Stimulated activated naive CD4-positive, alpha-beta T cell treated with Interleukin-2 at 50 U/mL for 16 hours (primary cell): ENCODE results near the gene NFXL1.

Source experiments
- DNase-seq: peaks from one replicate; lab custom pipeline; 2025; lab: John Stamatoyannopoulos, UW

Gene NFXL1

DNA sequence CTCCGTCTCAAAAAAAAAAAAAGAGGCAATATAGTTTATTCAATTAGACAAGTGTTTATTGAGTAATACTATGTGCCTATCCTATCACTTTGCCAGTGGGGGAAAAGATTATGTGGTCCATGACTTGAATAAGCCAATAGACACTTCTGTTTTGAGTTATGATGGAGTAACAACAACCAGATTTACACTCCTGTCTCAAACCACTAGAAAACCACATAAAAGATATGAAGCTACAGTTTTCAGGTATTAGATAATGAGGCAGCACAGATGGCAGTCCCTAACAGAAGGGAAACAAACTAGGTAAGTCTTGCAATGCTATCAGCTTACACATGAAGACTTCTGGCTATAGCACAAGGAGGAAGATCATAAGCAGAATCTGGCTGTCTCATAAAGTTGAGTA lies 22.5 kb downstream of the NFXL1 start:
- DNase-seq: no peak

DNA sequence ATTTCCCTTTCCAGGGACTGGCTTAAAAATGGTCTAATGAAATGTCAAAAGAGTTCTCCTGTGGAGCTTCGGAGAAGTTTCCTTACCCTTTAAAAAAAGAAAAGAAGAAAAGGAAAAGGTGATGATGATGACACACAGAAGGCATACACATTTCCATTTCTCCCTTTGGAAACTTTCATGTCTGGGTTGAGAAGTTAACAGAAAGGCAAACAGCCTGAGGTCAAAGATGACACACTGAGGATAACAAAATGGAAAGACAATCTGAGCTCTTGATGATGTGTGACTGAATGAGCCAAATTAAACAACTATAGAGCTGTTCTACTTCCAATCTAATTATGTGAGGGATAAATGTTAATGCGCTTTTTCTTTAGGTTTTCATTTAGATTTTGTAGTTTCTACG lies 32.2 kb downstream of the NFXL1 start:
- no peak for DNase-seq

DNA sequence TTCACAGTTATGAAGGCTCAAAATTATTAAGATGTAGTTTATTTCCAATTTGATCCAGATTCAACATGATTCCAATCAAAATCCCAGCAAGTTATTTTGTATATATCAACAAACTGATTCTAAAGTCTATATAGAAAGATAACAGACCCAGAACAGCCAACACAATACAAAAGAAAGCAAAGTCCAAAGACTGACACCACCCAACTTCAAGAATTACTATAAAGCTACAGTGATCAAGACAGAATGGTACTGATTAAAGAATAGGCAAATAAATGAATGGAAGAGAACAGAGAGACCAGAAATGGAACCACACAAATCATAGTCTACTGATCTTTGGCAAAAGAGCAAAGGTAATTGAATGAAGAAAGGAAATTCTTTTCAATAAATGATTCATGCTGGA lies 34.9 kb downstream of the NFXL1 start:
- DNase-seq: no peak

DNA sequence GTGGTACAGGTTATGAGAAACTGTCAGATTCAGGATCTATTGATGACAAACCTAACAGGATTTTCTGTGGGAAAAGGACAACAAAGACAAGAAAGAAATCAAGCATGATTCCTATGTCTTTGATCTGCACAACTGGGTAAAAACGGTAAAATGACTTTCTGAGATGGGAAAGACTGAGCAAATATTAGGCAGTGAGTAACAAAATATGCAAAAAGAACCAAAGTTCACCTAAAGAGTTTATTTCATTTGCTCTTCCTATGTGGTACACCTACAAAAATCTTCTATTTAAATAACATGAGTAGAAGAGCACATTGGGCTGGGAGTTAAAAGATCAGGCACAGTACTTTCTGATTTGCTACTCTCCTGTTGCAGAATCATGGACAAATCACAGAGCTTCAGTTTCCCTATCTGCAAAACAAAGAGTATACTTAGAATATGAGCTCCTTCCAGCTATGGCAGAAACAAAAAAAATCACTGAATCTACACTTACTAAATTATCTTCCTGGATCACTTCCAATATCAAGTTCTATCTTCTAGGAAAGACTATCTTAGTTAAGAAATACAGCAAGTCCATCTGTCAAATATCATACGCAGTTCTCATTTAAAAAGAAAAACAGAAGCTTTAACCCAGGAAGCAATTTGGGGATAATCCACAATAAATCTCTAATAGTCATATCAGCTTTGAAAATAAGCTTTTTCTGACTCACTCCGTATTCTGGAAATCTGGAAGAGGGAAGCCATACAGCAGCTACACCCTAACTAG lies 37.4 kb downstream of the NFXL1 start:
- DNase-seq: no peak

DNA sequence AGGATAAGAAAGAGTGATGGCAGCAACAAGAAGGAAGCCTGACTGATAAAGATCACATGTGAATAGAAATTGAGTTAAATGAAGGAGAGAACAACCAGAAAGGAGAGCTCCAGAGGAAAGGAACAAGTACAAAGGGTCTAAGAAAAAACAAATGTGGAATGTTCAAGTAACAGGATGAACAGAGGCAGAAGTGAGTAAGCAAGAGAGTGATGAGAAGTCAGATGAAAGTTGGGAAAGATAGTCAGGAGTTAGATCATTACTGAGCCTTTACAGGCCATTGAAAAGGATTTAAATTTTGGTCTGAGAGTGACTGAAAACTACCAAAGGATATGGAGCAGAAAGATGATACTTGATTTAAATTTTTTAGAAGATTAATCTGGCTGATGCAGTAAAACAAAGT lies 38.1 kb downstream of the NFXL1 start:
- DNase-seq: no peak

DNA sequence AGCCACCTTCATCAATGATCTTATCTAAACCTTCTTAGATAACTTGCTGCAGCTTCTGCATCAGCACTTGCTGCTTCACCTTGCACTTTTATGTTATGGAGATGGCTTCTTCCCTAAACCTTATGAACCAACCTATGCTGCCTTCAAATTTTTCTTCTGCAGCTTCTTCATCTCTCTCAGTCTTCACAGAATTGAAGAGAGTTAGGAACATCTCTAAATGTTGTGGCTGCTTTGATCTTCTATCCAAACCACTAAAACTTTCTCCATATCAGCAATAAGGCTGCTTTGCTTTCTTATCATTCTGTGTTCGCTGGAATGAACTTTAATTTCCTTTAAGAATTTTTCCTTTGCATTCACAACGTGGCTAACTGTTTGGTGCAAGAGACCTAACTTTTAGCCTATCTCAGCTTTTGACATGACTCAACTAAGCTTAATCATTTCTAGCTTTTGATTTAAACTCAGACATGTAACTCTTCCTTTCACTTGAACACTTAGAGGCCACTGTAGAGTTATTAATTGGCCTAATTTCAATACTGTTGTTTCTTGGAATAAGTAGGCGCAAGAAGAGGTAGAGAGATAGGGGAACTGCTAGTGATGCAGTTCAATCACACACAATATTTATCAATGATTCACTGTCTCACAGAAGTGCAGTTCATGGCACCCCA lies 40.4 kb downstream of the NFXL1 start:
- no peak for DNase-seq

DNA sequence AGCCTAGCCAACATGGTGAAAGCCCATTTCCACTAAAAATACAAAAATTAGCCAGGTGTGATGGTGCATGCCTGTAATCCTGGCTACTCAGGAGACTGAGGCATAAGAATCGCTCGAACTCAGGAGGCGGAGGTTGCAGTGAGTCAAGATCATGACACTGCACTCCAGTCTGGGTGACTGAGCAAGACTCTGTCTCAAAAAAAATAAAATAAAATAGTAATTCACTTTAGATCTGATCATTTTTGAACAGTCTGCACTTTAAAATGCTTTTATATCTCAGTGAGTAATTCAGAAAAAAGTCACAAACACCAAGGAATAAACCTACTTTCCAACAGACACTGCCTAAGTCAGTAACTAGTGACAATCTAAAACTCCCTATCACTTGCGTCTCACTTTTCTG lies 50.9 kb downstream of the NFXL1 start:
- DNase-seq: no peak

DNA sequence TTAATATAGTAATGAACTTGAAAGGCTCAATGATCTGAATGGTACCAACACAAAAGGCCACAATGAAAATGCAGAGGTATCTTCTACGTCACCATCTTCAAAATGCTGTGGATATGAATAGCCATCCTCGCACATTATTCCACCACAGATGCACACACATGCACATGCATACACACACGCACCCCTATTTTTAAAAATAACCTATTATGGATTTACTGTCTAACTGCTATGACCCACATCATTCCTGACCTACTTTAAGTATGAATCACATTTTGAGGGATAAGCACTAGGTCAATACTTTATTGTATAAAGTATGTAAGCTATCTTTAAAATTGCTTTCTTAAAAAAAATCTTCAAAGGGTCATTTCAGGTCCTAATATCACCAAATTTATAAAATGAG lies 52.1 kb downstream of the NFXL1 start:
- DNase-seq: no peak

DNA sequence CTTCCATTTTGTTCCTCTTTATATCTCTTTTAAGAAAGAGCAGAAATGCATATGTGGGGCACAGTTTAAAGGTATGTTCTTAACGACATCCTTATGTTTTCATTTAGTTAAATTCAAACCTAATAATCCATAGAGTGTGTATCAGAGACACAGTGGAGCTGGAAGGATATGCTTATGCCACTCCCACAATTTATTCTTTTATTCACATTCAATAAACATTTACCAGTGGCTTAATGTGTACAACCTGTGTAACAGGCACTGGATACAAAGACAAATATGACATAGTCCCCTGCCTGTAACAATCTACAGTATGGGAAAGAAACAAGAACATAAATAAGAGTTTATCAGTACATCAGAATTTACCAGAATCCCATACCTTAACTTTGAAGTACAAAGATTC lies 54.1 kb downstream of the NFXL1 start:
- no peak for DNase-seq

DNA sequence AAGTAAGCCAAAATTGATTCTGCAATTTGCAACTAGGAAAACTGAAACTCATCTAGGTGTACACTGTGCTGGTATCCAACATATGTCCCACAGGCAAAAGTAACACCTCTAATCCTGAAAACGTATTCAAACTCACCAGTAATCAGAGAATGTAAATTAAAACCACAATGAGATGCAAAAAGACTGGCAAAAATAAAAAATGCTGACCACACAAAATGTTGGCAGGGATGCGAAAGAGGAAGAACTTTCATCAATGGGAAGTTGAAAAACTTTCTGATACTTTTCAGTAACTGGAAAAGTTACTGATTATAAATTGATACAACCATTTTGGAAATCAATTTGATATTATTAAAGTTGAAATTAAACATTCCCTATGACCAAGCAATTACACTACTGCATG lies 56.4 kb downstream of the NFXL1 start:
- DNase-seq: no peak

DNA sequence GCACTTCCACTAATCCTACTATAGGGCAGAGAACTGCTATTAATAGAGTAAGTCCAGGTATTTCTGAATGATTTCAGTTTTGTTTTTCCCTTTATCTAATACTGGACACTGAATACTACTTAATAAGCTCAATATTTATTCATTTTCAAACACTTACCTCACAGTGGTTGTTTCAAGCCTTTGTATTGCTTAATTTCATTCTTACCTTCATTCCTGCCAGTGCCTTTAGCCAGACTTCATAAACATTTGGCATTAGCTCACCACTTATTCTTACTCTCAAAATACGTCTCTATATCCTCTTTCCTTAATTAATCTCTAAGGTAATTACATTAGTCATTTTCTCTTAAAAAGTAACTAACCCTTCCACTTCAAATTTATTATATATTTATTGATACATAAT lies 57.7 kb downstream of the NFXL1 start:
- no peak for DNase-seq

DNA sequence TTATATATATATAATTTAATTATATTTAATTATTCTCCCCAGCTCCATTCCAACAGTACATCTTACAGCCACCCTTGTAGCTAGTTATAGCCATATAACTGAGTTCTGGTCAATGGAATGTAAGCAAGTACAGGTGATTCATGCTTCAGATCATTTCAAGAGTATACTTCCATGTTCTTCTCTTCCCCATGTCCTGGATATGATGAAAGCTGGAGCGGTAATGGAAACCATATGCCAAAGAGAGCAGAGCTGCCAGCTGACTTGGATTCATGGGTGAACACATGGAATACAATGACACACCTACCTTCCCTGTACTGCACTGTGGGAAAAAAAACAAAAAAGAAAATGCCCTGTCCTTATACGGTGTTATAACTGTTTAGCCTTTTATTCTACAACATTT lies 59.0 kb downstream of the NFXL1 start:
- no peak for DNase-seq

DNA sequence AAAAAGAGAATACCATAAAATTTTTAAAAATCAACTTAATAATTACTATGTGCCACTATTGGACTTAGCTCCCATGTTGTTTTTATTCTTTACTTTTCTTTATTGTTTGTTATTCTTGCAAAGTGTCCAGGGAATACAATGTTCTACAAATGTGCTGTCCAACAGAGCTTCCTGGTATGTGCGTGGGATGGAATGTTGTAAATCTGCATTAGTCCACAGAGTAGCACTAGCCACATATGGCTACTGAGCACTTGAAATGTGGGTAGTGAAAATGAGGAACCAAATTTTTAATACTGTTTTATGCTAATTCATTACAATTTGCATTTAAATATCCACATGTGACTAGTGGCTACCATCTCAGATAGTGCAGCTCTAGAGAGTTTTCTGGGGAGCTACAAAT lies 62.2 kb downstream of the NFXL1 start:
- DNase-seq: no peak

DNA sequence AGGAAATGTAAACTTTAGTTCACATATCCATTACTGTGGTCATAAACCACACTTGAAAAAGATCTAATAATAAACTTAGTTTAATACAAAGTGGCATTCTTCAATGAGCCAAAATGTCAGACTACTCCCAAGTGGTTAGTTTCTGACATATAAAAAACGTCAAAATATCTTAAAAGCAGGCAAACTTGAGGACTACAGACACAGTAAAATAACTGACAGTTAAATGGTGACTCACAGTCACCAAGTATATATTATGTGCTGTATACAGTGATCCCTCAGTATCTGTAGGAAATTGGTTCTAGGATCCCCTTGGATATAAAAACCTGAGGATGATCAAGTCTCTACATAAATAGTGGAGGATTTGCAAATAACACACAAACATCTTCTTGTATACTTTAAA lies 64.9 kb downstream of the NFXL1 start:
- no peak for DNase-seq

DNA sequence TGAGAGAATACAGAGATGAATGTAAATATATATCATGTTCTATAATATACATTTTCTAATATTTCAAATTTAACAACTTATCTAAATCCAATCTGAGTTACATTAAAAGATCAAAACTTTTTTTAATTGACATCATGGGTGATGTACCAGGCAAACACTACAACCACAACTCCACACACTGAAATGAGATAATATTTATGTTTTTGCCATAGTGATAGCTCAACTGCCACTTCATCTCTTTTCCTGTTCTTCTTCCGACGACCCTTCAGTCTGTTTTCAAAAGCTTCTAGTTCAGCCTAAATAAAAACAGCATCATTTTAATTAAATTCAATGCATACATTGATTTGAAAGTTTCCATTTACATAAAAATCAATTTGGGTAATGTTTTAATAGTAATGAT lies 66.3 kb downstream of the NFXL1 start:
- DNase-seq: no peak

DNA sequence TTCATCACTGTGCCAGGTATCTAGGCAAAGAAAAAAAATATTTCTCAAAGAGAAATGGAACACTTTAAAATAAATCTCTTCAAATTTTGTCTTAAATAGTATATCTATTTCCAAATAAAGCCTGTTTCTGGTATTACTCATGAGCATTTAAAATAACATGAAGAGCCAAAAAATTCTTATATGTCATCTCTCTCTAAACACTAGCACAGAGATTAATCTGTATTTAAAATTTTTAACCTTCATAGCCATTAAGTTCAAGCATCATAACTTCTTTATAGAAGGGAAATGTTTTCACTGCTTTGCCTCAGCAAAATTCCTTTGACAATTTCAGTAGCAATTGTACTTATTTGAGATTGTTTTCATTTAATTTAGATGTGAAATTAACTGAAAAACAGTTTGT lies 71.4 kb downstream of the NFXL1 start:
- DNase-seq: no peak

DNA sequence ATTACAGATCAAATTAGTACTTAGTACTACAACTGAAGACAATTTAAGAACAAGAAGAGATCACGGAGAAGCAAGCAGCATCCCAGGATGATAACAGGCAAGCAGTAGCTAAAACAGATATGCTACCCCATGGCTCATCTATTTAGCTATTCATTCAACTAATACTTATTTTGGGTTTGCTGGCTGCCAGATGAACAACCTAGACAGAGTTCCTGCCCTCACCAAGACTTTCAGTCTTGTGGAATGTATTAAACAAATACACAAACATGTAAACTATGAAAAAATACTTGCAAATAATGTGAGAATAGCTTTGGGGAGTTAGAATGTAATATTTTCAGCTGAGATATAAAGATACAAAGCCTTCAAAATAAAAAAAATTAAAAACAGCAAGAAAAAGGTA lies 74.1 kb downstream of the NFXL1 start:
- no peak for DNase-seq

DNA sequence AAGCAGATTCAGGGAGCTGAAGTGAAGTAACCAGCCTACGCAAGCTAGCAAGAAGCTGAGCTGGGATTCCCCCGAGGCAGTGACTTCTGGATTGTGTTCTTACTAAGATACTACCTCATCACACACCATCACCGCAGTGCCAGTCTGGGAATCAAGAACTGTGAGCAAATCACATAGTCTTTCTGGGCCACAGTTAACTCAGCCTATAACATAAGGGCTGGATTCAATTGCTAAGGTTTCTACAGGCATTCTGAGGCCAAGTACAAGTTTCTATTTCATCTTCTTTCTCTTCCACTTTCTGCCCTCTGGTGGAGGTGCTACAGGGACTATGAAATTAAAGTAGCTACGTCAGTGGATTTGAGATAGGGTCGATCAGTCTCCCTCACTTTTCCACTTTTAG lies 75.1 kb downstream of the NFXL1 start:
- peak; percentile 61 for DNase-seq

DNA sequence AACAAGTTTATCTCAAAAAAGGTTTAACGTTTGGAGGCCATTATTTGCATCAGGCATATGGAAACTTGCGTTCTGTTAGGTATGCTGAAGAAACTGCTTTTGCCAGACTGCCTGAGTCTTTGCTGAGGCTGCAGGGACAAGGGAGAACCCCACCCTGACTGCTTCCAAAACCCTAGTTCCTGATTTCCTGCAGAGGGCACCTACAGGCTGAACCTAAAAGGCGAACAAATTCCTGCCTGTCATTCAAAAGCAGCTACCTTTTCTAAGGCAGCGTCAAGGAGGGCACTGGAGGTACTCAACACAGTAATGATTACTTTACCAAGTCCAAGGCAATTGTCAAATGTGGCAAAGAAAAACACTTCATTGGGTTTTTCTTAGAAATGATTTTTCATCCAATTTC lies 75.9 kb downstream of the NFXL1 start:
- DNase-seq: no peak

DNA sequence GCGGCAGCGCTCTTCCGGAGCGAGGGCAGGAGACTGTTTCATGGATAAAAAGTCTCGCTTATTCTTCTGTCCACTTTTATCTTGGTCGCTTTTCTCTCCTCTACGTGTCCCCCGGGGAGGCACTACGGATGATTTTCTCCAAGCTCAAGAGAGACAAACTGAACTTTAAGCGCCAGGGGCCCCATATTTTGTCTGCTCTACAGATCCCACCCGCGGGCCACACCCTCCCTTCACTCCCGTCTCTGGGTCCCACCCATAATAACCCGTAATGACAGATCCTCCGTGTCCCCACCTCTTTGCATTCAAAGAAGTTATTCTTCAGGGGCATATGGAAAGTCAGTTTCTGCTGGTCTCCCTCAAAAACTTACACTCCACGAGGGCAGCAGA lies 76.5 kb downstream of the NFXL1 start, which contains the start of gene CORIN:
TSS of gene CORIN (minus strand) at position 160 of the 387 bp plus-strand sequence. CDS start at position 42, 118 bp downstream.
- no peak for DNase-seq

DNA sequence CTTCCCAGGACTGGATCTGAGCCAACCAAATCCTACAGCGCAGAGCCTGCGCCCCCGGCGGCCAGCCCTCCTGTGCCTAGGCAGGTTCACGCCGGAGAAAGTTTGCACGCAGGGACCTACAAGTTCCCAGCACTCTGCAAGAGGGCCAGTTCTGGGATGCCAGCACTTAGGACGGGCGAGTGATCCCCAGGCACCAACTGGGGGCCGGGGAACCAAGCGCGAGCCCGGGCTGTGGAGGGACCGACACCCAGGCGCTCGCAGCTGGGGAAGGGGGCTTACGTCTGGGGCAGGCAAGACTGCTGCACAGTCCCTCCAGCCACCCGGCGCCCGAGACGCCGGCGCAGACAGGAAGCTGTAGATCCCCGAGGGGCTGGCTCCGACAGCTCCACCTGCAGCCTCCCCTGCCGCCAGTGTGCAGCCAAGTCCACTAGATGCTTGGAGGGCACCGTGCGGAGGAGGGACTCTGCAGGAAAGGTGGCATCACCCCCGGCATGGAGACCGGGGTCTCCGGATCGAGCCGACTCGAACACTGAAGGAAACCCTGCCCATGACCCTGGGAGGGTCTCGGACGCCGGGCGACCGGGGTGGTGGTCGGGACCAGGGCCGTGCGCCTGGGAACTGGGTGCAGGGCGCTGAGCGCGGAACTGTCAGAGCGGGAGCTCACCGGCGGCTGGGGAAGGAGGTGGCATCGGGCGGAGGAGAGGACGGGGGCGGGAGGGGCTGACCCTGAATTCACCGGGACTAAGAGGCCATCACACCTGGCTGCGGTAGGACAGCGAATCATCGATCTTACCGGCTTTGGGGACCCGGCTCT lies 77.1 kb downstream of the NFXL1 start:
- peak; percentile 29 for DNase-seq

DNA sequence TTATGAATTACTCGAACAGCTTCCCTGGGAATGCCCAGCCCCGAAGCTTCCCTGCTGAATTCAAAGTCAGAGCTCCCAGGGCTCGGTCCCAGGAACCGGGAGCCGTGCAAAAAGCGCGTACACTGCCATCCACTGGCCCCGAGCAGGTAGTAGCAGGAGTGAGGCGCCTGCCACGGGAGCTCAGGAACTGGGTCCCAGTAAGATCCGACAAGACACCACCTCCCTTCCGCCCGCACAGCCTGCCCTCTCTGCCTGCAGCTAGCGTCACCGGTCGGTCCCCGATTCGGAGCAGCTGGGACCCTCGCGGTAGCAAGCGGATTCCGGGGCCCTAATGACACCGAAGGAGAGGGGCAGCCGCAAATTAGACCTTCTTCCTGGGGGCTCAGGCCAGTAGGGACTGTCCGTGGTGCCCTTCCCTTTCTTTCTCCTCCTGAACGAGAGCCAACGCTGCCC lies 77.7 kb downstream of the NFXL1 start:
- peak; percentile 22 for DNase-seq

DNA sequence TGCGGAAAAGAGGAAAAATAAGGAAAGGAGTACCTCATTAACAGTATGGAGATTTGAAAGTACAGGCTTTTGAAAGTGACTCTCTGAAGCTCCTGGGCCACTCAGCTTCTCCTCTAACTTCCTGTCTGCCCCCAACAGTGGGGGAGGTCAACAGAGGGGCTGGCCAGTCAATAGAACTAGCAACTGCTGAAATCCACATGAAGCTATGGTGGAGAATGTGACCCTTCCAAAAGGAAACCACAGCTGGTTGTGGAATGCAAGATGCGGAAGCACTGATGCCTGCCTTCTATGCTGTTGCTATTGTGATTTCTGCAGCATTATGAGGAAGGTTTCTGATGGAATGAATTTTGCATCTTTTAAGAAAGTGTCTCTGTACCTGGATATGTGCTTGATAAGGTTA lies 78.9 kb downstream of the NFXL1 start:
- no peak for DNase-seq
